Measurements from ENCODE around the gene FUCA2.

- TF ChIP-seq SUZ12 (IDR thresholded peaks at IDR 0.05; ENCODE audit: extremely low read depth, insufficient read depth, insufficient read length) (no peak), YY1 (IDR thresholded peaks at IDR 0.05; ENCODE audit: insufficient read depth, insufficient read length) (no peak)
Measured at GRCh38 chr6:143538374-143538773, 26.9 kb upstream of the FUCA2 start.

Measured in NT2/D1 (cell line).